HG02763 (cell line): Measurements from ENCODE around the gene EHF.
"Not testable (repeated sequence)": the region's sequence is repeated elsewhere in the genome, so short reads cannot be mapped to it uniquely, and the experiment has no call there.

Source experiments
- ATAC-seq: cut with Tn5 transposase; IDR thresholded peaks from one replicate; pipeline ENCODE4 v1.9.1; 2021; ENCODE audit warnings: mild to moderate bottlenecking, moderate library complexity; ENCODE audit not compliant: unreplicated experiment

EHF gene

GRCh38 chr11:34665077-34665835 lies 44.4 kb downstream of the EHF start:
- no peak for ATAC-seq

GRCh38 chr11:34667810-34668582 lies 47.1 kb downstream of the EHF start:
- ATAC-seq, result no peak

DNA sequence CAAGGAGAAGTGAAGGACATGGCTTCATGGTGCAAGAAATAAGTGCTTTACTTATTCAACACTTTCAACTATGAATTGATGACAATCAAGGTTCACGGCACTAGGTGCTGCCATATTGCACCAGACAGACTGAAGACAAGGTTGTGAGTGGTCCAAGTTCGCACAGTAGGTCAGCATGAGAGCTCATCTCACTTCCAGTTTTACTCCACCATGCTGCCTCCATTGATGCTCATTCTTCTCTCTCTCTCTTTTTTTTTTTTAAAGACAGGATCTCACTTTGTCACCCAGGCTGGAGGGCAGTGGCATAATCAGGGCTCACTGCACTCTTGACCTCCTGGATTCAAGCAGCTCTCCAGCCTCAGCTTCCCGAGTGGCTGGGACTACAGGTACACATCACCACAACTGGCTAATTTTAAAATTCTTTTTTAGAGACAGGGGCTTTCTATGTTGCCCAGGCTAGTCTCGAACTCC lies 47.7 kb downstream of the EHF start:
- ATAC-seq, result no peak

- ATAC-seq, result no peak
These were observed 48.6 kb downstream of the EHF start for GRCh38 chr11:34669458-34669857.

DNA sequence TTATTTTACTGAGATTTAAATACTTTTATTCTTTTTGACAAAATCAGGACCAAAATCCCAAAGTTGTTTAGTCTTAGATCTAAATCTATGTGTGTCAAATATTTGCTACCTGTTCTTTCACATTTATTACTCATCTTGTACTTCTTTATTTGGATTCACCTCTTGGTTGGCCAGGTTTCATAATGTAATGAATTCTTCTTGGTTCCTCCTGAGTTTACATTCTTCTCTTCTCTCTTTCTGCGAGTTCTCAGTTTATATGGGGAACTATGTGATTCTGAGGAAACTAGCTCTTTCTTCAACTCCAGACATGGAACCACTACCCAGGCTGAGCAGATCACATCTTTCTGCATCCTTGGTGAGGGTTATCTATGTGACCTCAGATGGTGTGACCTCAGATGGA lies 50.2 kb downstream of the EHF start:
- no peak for ATAC-seq

DNA sequence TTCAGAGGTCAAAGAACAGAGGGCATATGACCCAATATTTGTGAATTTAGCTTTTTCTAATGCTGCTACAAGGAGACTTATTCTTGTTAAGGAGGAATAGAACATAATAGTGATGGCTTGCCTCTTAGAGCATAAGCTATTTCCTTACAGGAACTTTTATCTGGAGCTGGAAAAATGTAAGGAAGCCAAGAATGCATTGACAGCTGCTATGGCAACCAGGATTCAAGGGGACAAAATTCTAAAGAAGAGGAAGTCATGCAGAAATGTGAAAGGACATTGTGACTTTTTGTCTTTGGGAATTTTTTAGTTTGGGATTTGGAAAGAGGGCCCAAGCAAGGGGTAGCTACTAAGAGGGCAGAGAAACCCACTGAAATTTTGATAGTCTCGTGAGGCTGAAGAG lies 51.1 kb downstream of the EHF start:
- ATAC-seq, result no peak

DNA sequence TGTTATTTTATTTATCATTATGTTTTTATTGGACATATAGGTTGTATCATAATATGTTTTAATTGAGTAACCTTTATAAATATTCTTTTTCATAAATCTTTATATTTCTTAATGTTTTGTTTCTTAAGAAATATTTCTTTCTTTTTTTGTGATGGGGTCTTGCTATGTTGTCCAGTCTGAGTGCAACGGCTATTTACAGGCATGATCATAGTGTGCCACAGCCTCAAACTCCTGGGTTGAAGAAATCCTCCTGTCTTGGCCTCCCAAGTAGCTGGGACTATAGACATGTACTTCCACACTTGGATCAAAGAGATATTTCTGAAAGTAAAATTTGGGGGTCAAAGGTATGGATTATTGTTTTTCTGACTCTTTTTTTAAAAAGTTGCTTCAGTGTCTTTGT lies 53.1 kb downstream of the EHF start:
- no peak for ATAC-seq

- ATAC-seq, result no peak
These were observed 55.3 kb downstream of the EHF start for GRCh38 chr11:34676227-34676626.

DNA sequence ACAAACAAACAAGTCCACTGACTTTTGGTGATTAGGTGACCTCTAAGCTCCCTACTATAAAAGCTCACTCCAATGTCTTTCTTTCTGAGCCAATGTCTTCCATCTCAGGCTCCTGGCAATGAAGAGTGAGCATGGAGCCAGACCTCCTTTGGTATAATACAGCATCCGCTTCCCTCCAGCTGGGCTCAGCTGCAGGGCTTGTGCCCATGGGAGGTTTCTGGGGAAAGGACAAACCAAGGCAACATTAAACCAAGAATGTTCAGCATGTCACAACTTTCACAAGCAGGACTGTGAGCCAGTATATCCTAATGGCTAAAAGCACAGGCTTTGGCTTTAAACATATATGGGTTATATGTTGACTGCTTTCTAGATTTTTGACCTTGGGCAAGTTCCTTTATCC lies 58.8 kb downstream of the EHF start:
- ATAC-seq, result no peak

DNA sequence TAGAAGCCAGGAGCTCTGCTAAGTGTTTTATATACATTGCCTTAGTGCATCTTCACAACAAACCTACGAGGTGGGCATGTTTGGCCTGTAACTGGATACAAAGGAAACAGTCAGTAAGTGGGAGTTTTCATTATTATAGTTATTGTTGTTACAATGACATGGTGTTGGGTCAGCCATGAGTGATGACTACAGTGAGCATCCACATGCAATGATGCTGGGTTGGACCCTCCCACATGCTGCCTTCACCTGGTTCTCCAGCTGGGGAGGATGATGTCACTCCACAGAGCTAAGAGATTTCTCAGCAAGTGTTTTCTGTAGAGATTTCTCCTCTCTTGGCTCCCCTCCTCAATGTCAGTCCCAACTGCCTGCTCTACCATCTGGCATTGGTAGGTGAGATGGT lies 59.3 kb downstream of the EHF start:
- ATAC-seq, result no peak

DNA sequence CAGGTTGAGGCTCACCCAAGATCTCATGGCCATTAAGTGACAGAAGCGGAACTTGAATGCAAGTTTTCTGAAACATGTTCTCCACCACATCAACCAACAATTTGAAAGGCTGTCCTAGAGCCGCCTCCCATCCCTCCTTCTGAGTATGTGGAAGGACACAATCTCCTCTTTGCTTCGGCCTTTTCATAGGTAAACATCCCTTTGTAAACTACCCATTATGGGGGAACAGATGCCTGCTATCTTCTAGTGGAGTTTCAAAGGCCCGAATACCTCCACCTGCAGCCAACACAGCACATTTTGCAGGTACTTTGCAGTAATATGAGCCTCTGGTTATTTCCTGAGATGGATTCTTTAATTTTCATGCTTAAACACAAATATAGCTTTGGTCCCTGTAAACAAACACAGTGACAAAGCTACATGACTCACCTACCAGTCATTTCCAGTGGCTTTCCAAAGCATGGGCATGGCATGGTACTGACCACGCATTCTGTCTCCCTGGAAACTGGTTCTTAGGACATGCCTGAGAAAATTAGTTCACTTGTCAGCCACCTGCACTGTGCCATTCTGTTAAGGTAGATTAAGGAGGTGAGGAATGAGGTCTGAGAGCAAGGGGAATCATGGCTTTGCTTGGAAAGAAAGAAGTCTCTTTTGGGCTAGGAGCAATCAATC lies 60.2 kb downstream of the EHF start:
- ATAC-seq, result no peak

DNA sequence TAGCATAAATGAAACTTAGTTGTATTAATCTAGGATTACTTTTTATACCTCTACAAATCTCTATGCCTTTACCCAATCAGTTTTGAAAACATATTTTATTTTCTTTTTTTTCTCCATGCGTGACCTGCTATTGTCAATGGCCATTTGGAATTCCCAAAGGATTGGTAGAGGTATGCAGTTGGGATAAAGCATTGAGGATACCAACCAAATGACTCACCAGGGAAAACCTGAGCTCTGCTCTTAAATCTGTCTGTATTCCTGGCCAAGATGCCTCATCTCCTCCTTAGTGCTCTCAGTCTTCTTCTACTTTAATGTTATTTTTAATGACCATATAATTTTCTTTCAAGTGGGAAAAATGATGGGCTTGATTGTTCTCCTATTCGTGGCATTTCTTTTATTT lies 61.9 kb downstream of the EHF start:
- no peak for ATAC-seq

DNA sequence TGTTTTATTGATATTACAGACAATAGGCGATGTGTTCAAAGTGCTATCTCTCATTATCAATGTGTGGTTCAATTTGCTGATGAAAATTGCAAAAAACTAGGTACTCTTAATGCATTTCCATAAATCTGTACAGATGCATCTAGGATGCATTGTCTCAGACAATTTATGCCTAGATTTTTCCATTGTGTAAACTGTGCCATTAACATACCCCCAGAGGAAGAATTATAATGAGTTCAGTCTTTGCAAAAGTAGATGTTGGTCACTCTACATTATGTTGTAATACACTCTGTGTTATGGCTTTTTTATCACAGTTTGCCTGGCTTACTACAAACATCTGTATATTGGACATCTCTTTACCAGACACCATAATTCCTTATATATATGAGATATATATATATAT lies 62.5 kb downstream of the EHF start:
- no peak for ATAC-seq

GRCh38 chr11:34685864-34686263 lies 65.0 kb downstream of the EHF start:
- ATAC-seq, result no peak

- ATAC-seq, result not testable (repeated sequence)
These were observed 71.4 kb downstream of the EHF start for GRCh38 chr11:34692299-34692698.

- no peak for ATAC-seq
These were observed 76.0 kb downstream of the EHF start for GRCh38 chr11:34696862-34697261.

- ATAC-seq, result no peak
These were observed 86.0 kb downstream of the EHF start for GRCh38 chr11:34706709-34707461.

DNA sequence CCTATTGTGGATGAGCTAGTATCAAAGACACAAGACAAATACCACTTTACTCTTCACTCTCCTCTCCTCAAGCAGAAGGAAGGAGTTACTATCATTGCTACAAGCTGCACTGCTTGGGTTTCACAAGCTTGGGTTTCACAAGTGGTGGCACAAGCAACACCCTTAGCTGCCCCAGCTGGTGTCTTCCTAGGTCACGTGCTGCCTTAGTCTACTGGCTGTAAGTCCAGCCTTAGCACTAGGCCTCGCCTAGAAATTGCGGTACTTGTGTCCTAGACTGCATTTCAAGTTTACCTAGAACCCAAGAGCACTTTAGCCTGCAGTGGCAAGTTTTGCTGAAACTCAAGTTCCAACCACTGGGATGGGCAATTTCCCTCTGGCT lies 86.6 kb downstream of the EHF start:
- ATAC-seq, result no peak
